SH-SY5Y (cell line): ENCODE results near the gene SCN1A.

ENCODE experiments used
- GATA2 ChIP-seq: IDR thresholded peaks from 2 replicates; pipeline ENCODE4 v1.6.1; 2011; ENCODE audit warnings: mild to moderate bottlenecking, low read depth, low read length
- GATA3 ChIP-seq: IDR thresholded peaks from 2 replicates; pipeline ENCODE4 v1.6.1; 2011; ENCODE audit warnings: low read depth, mild to moderate bottlenecking, low read length, moderate library complexity

DNA sequence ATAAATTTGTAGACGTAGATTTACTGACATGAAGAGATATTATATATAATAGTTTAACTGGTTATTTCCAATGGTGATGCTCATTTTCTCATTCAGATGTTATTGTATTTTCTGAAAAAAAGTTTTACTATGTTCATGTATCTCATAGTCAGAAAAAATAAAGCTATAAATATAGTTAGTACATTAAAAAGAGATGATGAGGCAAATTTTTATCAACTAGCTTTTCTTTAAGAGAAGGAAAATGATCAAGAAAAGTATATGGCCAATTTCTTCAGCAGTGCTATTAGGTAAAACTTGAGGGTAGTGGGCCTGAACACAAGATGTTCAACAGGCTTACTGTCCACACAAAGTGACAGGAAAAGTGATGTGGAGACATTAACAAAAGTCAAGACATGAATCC, 186.0 kb downstream of the SCN1A start:
- no peak for TF ChIP-seq GATA3
- TF ChIP-seq GATA2, result no peak
